H9 (cell line): ENCODE data around the gene TM9SF1. TPM values are rescaled to one million over a fixed set of nuclear protein-coding genes. Genes with fewer than 3 reads are reported as not detected.
A peak's percentile ranks its signal among the peaks of the same experiment; 100 is the strongest.

Experiments used
- DNase-seq: peaks from one replicate; pipeline ENCODE4 v3.0.0-alpha.2; 2017
- H2AFZ ChIP-seq: one replicate; pipeline ENCODE4 v1.6.1; 2013; ENCODE audit warnings: mild to moderate bottlenecking, low read length, control low read depth, moderate library complexity
- H2AK5ac ChIP-seq: 2 replicates; pipeline ENCODE4 v1.6.1; 2013; ENCODE audit warnings: low read length, control low read depth, mixed read lengths; ENCODE audit not compliant: insufficient read length
- H2BK120ac ChIP-seq: one replicate; pipeline ENCODE4 v1.6.1; 2013; ENCODE audit warnings: low read depth, mild to moderate bottlenecking, low read length, control low read depth, inconsistent platforms; ENCODE audit not compliant: poor library complexity, severe bottlenecking
- H2BK12ac ChIP-seq: 2 replicates; pipeline ENCODE4 v1.6.1; 2013; ENCODE audit warnings: low read length, control low read depth, mixed read lengths, low read depth; ENCODE audit not compliant: insufficient read length
- H2BK15ac ChIP-seq: 2 replicates; pipeline ENCODE4 v1.6.1; 2013; ENCODE audit warnings: low read depth, low read length, control low read depth
- H2BK20ac ChIP-seq: one replicate; pipeline ENCODE4 v1.6.1; 2013; ENCODE audit warnings: low read depth, mild to moderate bottlenecking, low read length, control low read depth, inconsistent platforms; ENCODE audit not compliant: poor library complexity, severe bottlenecking
- H2BK5ac ChIP-seq: 2 replicates; pipeline ENCODE4 v1.6.1; 2013; ENCODE audit warnings: low read length, control low read depth, mixed read lengths; ENCODE audit not compliant: insufficient read length
- H3K14ac ChIP-seq: 2 replicates; pipeline ENCODE4 v1.6.1; 2013; ENCODE audit warnings: low read length, control low read depth; ENCODE audit not compliant: insufficient read depth
- H3K18ac ChIP-seq: 2 replicates; pipeline ENCODE4 v1.6.1; 2013; ENCODE audit warnings: low read depth, mild to moderate bottlenecking, mixed read lengths, low read length, control low read depth; ENCODE audit not compliant: insufficient read length
- H3K23ac ChIP-seq: 2 replicates; pipeline ENCODE4 v1.6.1; 2013; ENCODE audit warnings: low read length, control low read depth, mixed read lengths, low read depth; ENCODE audit not compliant: insufficient read length
- H3K23me2 ChIP-seq: 2 replicates; pipeline ENCODE4 v1.6.1; 2013; ENCODE audit warnings: low read depth, mild to moderate bottlenecking, mixed read lengths, low read length, control low read depth; ENCODE audit not compliant: insufficient read length, poor library complexity, severe bottlenecking
- H3K27ac ChIP-seq: 2 replicates; pipeline ENCODE4 v1.5.1; 2013; ENCODE audit warnings: low read length, control low read depth, mixed read lengths, low read depth; ENCODE audit not compliant: insufficient read length
- H3K27me3 ChIP-seq: 2 replicates; pipeline ENCODE4 v1.6.1; 2013; ENCODE audit warnings: low read length, control low read depth, inconsistent platforms; ENCODE audit not compliant: insufficient read depth
- H3K4ac ChIP-seq: 2 replicates; pipeline ENCODE4 v1.6.1; 2013; ENCODE audit warnings: low read depth, mild to moderate bottlenecking, control low read depth, inconsistent platforms, low read length, moderate library complexity
- H3K4me1 ChIP-seq: 2 replicates; pipeline ENCODE4 v1.6.1; 2013; ENCODE audit warnings: low read length, control low read depth, inconsistent platforms; ENCODE audit not compliant: insufficient read depth
- H3K4me2 ChIP-seq: 2 replicates; pipeline ENCODE4 v1.6.1; 2013; ENCODE audit warnings: low read length, control low read depth, mixed read lengths; ENCODE audit not compliant: insufficient read length, insufficient read depth
- H3K56ac ChIP-seq: 2 replicates; pipeline ENCODE4 v1.6.1; 2013; ENCODE audit warnings: low read depth, mild to moderate bottlenecking, mixed read lengths, low read length, control low read depth; ENCODE audit not compliant: insufficient read length
- H3K79me1 ChIP-seq: 2 replicates; pipeline ENCODE4 v1.6.1; 2013; ENCODE audit warnings: low read depth, mild to moderate bottlenecking, moderate library complexity, low read length, control low read depth, inconsistent platforms; ENCODE audit not compliant: insufficient read depth, poor library complexity, severe bottlenecking
- H3K79me2 ChIP-seq: 2 replicates; pipeline ENCODE4 v1.6.1; 2013; ENCODE audit warnings: low read length, control low read depth, inconsistent platforms; ENCODE audit not compliant: insufficient read depth
- H3K9ac ChIP-seq: 2 replicates; pipeline ENCODE4 v1.6.1; 2013; ENCODE audit warnings: low read length, control low read depth, mixed read lengths; ENCODE audit not compliant: insufficient read length; ENCODE audit errors: extremely low read depth
- H3K9me3 ChIP-seq: one replicate; pipeline ENCODE4 v1.6.1; 2013; ENCODE audit warnings: low read depth, low read length, inconsistent platforms; ENCODE audit not compliant: control insufficient read depth
- H3T11ph ChIP-seq: one replicate; pipeline ENCODE4 v1.6.1; 2013; ENCODE audit warnings: mild to moderate bottlenecking, low read length, control low read depth, inconsistent platforms
- H4K20me1 ChIP-seq: one replicate; pipeline ENCODE4 v1.6.1; 2013; ENCODE audit not compliant: control insufficient read depth, insufficient read length, insufficient read depth
- H4K5ac ChIP-seq: 2 replicates; pipeline ENCODE4 v1.6.1; 2013; ENCODE audit warnings: low read depth, mild to moderate bottlenecking, mixed read lengths, low read length, control low read depth; ENCODE audit not compliant: insufficient read length
- H4K8ac ChIP-seq: replicated peaks from 2 replicates; pipeline ENCODE4 v1.6.1; 2013; ENCODE audit warnings: low read length, control low read depth, mixed read lengths, low read depth; ENCODE audit not compliant: insufficient read length
- H4K91ac ChIP-seq: 2 replicates; pipeline ENCODE4 v1.6.1; 2013; ENCODE audit warnings: low read depth, mild to moderate bottlenecking, moderate library complexity, mixed read lengths, low read length, control low read depth; ENCODE audit not compliant: insufficient read length
- H3K27ac Mint-ChIP-seq, 3 experiments: 2 replicates in 2 of 3; 3 replicates in 1 of 3; pipeline ENCODE4 v1.8.0; 2020 to 2021; ENCODE audit warnings: mixed read lengths in 3 of 3, mild to moderate bottlenecking in 1 of 3, moderate library complexity in 1 of 3
- H3K27me3 Mint-ChIP-seq: 2 replicates; pipeline ENCODE4 v1.8.0; 2021; ENCODE audit warnings: low read depth, mild to moderate bottlenecking, moderate library complexity, mixed read lengths
- H3K36me3 Mint-ChIP-seq, 3 experiments: 2 replicates in 2 of 3; 3 replicates in 1 of 3; pipeline ENCODE4 v1.8.0; 2020 to 2021; ENCODE audit warnings: low read depth in 3 of 3, mixed read lengths in 3 of 3; ENCODE audit not compliant: insufficient read depth in 1 of 3
- H3K4me1 Mint-ChIP-seq, 2 experiments: 2 replicates each; pipeline ENCODE4 v1.8.0; 2020; ENCODE audit warnings: mixed read lengths in 2 of 2
- H3K4me3 Mint-ChIP-seq, 2 experiments: 2 replicates in 1 of 2; 3 replicates in 1 of 2; pipeline ENCODE4 v1.8.0; 2020 to 2021; ENCODE audit warnings: mild to moderate bottlenecking in 2 of 2, mixed read lengths in 2 of 2, moderate library complexity in 1 of 2
- H3K9me3 Mint-ChIP-seq, 2 experiments: 2 replicates in 1 of 2; 3 replicates in 1 of 2; pipeline ENCODE4 v1.8.0; 2020; ENCODE audit warnings: mild to moderate bottlenecking in 2 of 2, mixed read lengths in 2 of 2, moderate library complexity in 1 of 2
- WGBS: extraction: QIAGEN DNeasy Blood & Tissue Kit; methylation state at CpG from one replicate; pipeline ENCODE4 v1.1.7; 2013; ENCODE audit warnings: missing lambda C conversion rate, low lambda C conversion rate, mixed read lengths; ENCODE audit not compliant: insufficient read length; ENCODE audit errors: extremely low coverage; 5-methylcytosine and 5-hydroxymethylcytosine counted together
- total RNA-seq: library from RNA; stranded (reverse); gene quantifications from 2 replicates; pipeline ENCODE4 v1.2.1, GENCODE V29; 2021
- TF ChIP-seq, protein P1 (sequence below): fragments of 200-600 bp; sonication (generic); conservative IDR thresholded peaks from 3 replicates; pipeline ENCODE4 v1.8.0; 2021; ENCODE audit warnings: antibody characterized with exemption, mild to moderate bottlenecking

TM9SF1 gene
- total RNA-seq, 1 experiment from 2014 or later: 31.6 TPM

DNA sequence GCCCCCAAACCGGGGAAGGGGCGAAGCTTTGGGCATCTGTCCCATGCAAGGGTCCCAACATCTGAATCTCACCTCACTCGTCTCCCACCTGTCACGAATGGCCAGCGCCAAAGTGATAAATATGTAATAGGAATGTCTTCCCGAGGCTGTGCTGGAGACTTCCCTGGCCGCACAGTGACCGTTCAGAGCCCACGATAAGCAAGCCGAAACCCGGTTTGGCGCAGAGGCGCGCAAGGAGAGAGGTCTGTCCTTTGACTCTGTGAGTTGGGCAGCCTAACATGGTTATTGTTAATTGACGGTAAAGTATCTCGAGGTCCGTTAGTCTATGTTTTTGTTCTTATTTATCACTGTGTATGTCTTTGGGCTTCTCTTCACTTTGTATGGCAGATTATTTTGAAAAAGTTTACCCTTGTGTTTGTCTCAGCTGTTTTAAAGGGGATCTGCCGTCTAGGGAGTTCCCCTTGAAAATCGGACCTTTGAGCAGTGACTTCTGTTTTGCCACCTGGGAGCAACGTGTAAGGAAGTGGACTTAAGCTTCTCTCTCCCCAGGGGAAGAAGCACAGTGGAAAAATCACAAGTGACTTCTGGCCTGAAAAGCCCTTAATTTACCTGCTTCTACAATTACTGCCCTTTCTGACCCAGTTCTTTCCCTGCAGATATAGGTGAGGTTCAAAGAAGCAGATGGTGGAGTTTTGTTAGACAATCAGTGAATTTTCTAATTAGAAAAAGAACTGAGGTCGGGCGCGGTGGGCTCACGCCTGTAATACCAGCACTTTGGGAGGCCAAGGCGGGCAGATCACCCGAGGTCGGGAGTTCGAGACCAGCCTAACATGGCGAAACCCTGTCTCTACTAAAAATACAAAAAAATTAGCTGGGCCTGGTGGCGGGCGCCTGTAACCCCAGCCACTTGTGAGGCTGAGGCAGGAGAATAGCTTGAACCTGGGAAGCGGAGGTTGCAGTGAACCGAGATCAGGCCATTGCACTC is 1.1 kb upstream of the TM9SF1 start:
- Histone ChIP-seq H3K79me1 (no peaks in the 10 kb centered on the region), H3K23ac (no peak overlapping the region), H4K91ac (no peak overlapping the region), H3K4ac (no peak overlapping the region), H2BK120ac (no peak overlapping the region), H2AK5ac (no peak overlapping the region), H4K5ac (no peak overlapping the region), H3K56ac (no peak overlapping the region), H3K27ac (no peak overlapping the region), H4K8ac (no peak overlapping the region), H3K4me2 (peak overlapping the region; percentile 71), H3K9me3 (peaks cover under 1% of the 10 kb centered on the region), H3K27me3 (no peaks in the 10 kb centered on the region), H3T11ph (no peak overlapping the region), H2BK20ac (no peak overlapping the region), H2BK5ac (no peak overlapping the region), H3K9ac (peak overlapping the region; percentile 69), H3K4me1 (no peaks in the 10 kb centered on the region), H3K14ac (peak overlapping the region; percentile 27), H3K18ac (no peak overlapping the region), H2BK15ac (no peak overlapping the region), H3K79me2 (no peaks in the 10 kb centered on the region), H4K20me1 (no peaks in the 10 kb centered on the region), H2BK12ac (no peak overlapping the region), H2AFZ (no peak overlapping the region), H3K23me2 (peaks cover 8% of the 10 kb centered on the region)
- Mint-ChIP-seq H3K4me1 (peaks cover 26% of the 10 kb centered on the region in 2 experiments), H3K4me3 (peak overlapping the region; percentile 92 to 98), H3K9me3 (peaks cover 3 to 4% of the 10 kb centered on the region in 2 experiments; a peak in 4 of 5 replicates), H3K27ac (peak overlapping the region; percentile 95 to 98 (median 96)), H3K27me3 (no peaks in the 10 kb centered on the region), H3K36me3 (peaks cover 22 to 55% (median 52%) of the 10 kb centered on the region in 3 experiments)
- TF ChIP-seq, protein P1, sequence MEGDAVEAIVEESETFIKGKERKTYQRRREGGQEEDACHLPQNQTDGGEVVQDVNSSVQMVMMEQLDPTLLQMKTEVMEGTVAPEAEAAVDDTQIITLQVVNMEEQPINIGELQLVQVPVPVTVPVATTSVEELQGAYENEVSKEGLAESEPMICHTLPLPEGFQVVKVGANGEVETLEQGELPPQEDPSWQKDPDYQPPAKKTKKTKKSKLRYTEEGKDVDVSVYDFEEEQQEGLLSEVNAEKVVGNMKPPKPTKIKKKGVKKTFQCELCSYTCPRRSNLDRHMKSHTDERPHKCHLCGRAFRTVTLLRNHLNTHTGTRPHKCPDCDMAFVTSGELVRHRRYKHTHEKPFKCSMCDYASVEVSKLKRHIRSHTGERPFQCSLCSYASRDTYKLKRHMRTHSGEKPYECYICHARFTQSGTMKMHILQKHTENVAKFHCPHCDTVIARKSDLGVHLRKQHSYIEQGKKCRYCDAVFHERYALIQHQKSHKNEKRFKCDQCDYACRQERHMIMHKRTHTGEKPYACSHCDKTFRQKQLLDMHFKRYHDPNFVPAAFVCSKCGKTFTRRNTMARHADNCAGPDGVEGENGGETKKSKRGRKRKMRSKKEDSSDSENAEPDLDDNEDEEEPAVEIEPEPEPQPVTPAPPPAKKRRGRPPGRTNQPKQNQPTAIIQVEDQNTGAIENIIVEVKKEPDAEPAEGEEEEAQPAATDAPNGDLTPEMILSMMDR: no peak
- DNase-seq: no peak
- WGBS: no CpG with 5 or more reads among the region's 33 CpGs
